NCI-H2081 treated with DMSO at 0.1 percent for 48 hours (cell line): Measurements from ENCODE around the gene NUDT9.
"Not testable (repeated sequence)": the region's sequence is repeated elsewhere in the genome, so short reads cannot be mapped to it uniquely, and the experiment has no call there.

ENCODE experiments used
- DNase-seq: peaks from one replicate; lab custom pipeline; 2025; lab: John Stamatoyannopoulos, UW

Gene NUDT9

DNA sequence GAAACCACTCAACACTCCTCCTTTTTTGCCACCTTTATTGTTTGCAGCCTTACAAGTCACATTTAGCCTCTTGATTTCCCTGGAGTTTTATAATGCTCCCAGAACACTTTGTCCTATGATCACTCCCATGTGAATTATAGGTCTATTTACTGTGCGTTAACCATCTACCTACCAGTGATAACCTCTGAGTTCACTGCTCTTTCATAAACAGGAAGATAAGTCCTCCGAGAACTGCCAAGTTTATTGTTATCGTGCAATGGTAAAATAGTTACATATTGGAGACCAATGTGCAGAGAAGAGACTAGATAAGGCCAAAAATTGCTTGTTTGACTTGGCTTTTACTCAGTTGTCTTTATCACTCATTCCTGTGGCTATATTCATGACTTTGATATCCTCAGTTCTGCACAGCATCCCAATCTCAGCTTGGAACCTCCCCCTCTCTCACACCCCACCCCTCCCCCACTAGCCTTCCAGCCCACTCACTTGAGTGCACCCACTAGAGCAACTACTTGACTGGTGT, 12.9 kb upstream of the NUDT9 start:
- DNase-seq, result no peak

- no peak for DNase-seq
Measured at GRCh38 chr4:87410157-87410556, 12.2 kb upstream of the NUDT9 start.

GRCh38 chr4:87410679-87411078, 11.7 kb upstream of the NUDT9 start:
- no peak for DNase-seq

GRCh38 chr4:87414816-87415215, 7.6 kb upstream of the NUDT9 start:
- DNase-seq, result no peak

DNA sequence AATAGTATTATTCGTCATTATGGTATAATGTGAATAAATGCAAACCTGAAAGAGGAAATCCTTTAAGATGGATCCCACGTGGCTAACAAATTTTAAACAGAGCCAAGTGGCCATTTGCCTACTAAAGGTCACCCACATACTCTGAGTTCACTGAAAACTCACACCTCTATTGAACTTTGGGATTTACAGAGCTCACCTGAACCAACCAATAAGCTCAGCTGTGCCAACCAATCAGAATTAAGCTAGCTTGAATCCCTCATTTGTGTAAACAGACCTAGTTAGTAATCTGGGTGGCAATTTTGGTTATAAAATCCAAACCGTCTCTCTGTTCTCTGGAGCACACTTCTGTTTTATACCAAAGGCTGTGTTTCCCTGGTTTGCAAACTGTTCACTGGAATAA, 5.4 kb upstream of the NUDT9 start:
- DNase-seq, result no peak

DNA sequence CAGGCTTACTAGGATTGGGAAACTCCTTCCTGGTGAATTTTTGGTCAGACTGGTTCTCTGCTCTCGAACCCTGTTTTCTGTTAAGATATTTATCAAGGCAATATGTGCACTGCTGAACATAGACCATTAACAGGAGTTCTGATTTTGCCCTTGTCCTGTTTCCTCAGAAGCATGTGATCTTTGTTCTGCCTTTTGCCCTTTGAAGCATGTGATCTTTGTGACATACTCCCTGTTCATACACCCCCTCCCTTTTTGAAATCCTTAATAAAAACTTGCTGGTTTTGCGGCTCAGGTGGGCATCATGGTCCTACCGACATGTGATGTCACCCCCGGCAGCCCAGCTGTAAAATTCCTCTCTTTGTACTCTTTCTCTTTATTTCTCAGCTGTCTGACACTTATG, 4.0 kb upstream of the NUDT9 start:
- not testable (repeated sequence) for DNase-seq

DNA sequence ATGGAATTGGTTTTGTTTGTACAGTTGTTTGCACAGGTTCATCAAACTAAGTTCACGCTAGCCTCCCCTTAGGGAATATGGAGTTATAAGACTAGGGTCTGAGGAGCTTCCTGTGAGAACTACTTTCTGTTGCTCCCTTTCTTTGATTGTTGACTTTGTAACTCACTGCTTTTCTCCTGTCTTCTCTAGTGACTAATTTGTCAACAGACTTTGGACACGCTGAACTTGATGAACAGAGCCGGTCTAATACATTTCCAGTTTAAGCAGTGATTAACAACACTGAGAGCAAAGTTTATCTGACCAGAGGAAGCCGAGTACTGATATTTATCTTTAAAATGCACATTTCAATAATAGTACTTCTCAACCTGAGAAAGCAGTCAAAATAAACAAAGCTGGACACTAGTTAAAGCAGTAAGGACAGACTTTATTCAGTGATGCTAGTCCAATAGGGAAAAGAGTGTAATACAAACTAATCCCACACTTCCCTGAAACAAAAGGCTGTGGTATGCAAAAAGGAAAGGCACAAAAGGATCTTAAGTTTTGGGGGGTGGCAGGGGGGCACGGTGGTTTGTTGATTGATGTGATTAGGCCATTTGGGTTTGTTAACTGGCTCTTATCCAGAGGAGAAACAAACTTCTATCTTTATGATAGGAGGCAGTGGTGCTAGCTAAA, 2.7 kb upstream of the NUDT9 start:
- DNase-seq, result no peak

DNA sequence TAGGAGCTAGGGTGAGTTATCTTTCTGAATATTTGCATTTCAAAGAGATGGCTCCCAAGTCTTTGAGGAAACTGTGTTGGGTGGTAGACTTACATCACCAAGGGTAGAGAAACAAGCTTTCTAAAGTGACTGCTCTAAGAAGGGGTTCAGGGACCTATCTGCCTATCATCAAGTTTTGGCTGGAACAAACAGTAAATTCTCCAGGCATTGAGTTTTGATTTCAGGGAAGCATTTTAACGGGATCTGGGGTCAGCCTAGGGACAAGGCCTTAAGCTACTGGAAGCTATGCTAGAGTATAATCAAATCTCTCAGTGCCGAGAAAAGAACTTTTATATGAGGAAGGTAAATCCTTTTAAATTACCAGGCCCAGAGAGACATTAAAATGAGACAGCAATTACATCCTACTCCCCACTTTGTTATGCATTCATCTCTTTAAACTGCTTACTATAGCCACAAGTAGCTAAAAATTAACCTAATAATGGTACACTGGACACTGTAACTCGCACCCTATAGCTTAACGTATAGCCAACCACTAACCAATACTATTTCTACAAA, 2.0 kb upstream of the NUDT9 start:
- no peak for DNase-seq

- DNase-seq, result no peak
Measured at GRCh38 chr4:87423317-87424098, 1.1 kb downstream of the NUDT9 start.

DNA sequence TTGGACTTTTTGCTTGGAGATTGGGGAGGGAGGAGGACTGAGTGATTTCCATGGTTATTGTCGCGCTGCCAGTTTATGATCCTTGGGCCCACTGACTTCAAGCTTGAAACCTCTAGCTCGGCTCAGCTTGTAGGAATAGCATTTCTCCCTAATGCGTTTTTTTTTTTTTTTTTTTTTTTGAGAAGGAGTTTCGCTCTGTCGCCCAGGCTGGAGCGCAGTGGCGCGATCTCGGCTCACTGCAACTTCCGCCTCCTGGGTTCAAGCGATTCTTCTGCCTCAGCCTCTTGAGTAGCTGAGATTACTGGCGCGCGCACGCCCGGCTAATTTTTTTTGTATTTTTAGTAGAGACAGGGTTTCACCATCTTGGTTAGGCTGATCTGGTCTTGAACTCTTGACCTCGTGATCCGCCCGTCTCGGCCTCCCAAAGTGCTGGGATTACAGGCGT, 1.7 kb downstream of the NUDT9 start:
- not testable (repeated sequence) for DNase-seq

GRCh38 chr4:87425711-87426110, 3.3 kb downstream of the NUDT9 start:
- no peak for DNase-seq

DNA sequence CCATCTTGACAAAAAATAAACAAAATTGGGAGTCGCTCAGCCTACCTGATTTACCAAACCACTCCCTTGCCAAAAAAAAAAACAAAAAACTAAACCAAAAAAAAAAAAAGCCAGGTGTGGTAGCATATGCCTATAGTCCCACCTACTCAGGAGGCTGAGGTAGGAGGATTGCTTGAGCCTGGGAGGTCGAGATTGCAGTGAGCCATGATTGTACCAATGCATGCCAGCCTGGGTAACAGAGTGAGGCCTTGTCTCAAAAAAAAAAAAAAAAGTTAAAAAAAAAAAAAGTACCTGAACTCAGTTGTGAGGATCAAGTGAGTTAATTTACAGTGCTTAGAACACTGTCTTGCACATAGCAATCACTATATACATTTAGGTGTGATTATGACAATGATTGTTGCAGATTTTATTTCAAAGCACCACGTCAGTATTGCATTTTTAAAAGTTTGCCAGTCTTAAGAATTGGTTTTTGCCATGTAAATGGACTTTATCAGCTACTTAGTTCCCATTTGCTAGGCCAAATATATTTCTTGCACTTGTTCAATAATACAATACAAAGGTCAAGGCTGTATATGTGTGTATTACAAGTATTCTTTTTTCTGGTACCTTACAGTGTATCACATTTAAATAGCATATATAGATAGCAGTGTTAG, 4.6 kb downstream of the NUDT9 start:
- no peak for DNase-seq

DNA sequence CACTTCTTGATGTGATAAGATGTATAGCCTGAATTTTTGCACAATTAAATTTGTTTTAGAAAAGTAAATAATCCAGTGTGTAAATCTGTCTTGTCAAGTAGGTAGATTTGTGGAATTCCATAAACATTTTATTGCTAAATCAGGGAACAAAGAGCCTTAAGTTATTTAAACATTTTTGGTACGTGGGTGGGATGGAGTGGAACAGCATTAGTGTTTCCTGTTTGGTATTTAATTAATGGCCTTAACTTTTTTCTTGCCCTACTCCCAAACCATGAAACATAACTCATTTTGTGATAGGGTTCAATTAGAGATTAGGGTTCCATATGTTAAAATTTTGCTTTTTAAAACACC, 5.1 kb downstream of the NUDT9 start:
- no peak for DNase-seq

- no peak for DNase-seq
Measured at GRCh38 chr4:87428979-87429378, 6.6 kb downstream of the NUDT9 start.

DNA sequence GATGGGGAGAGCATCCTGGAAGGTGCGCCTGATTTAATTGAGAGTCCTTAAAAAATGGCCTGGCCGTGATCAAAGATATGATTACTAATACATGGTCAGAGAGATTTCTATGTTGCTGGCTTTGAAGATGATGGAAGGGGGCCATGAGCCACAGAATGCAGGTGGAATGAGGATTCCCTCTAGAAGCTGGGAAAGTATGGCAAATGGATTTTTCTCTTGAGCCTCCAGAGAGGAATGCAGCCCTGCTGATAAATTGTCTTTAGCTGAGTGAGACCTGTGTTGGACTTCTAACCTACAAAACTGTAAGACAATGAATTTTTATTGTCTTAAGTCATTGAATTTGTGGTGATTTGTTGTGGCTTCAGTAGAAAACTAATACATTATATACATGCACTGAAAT, 7.7 kb downstream of the NUDT9 start:
- no peak for DNase-seq

GRCh38 chr4:87433342-87433741, 11.0 kb downstream of the NUDT9 start:
- no peak for DNase-seq

DNA sequence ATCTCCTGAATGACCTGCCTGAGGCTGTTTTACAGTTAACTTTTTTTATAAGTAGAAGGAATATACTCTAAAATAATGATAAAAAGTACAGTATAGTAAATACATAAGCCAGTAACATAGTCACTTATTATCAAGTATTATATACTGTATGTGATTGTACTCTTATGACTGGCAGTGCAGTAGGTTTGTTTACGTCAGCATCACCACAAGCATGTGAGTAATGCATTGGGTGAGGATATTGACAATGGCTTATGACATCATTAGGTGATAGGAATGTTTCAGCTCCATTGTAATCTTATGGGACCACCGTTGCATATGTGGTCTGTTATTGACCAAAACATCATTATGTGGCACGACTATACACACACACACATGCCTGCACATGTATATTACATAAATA, 20.5 kb downstream of the NUDT9 start:
- no peak for DNase-seq

DNA sequence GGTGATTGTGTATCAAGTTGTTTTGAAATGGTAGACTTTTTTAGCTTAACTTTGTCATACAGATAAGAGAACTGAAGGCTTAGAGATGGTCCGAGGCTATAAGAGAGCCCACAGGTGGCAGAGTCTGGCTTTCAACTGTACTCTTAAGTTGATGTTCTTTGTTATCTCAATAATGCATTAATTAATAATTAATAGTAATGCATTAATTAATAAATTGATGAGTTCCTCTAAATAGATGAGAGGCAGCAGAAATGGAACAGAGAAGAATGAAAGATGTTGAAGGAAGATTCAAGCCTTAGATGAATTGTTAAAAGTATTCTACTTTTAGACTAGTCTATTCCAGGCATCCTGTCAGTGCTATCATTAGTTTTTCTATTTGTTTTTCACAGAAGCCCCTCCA, 22.4 kb downstream of the NUDT9 start:
- DNase-seq, result no peak

DNA sequence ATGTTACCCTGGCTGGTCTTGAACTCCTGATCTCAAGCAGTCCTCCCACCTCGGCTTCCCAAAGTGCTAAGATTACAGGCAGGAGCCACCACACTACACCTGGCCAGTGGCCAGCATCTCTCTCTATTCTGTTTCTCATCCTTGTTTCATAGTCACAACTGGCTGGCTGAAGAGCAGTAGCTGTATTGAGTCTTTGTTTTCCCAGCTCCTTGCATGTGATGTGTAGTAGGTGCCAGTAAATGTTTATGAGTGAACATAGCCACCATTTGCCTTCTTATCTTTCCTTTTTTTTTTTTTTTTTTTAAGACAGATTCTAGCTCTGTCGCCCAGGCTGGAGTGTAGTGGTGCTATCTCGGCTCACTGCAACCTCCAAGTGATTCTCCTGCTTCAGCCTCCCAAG, 23.6 kb downstream of the NUDT9 start:
- DNase-seq, result no peak

DNA sequence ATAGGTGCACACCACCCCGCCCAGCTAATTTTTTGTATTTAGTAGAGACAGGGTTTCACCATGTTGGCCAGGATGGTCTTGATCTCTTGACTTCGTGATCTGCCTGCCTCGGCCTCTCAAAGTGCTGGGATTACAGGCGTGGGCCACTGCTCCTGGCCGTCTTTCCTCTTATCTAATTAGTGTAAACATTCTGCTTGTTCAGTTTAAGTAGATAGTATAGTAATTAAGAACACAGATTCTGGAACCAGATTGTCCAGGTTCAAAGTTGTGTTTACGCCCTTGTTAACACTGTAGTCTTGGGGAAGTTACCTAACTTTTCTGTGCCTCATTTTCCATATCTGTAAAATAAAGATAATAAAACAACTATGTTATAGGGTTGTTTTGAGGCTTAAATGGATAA, 24.0 kb downstream of the NUDT9 start:
- not testable (repeated sequence) for DNase-seq

GRCh38 chr4:87451537-87451936, 29.2 kb downstream of the NUDT9 start:
- DNase-seq, result no peak

DNA sequence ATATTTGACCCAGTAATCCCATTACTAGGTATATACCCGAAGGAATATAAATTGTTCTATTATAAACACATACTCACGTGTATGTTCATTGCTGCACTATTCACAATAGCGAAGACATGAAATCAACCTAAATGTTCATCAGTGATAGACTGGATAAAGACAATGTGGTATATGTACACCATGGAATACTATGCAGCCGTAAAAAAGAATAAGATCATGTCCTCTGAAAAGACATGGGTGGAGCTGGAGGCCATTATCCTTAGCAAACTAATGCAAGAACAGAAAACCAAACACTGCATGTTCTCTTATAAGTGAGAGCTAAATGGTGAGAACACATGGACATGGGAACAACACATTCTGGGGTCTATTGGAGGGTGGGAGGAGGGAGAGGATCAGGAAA, 36.5 kb downstream of the NUDT9 start:
- DNase-seq, result no peak

DNA sequence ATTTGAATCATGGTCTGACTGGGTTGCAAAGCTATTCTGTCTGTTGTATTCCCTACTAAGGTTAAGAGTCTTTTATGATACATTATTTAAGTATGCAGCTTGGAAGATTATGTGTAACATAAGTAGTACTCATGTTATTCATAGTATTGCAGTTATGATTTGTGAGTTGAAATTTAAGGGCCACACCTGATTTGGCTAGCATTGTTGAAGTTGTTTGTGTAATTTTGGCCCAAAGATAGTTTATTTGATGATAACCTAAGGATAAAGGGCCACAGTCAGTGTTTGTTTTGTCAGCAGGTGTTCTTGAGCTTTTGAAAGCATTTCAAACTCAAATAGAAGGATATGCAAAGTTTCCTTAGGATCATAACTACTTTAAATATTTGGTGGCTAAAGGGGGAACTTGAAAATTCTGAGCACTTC, 38.9 kb downstream of the NUDT9 start:
- DNase-seq, result no peak
